ENCODE measurements around the gene WDR83.

DNA sequence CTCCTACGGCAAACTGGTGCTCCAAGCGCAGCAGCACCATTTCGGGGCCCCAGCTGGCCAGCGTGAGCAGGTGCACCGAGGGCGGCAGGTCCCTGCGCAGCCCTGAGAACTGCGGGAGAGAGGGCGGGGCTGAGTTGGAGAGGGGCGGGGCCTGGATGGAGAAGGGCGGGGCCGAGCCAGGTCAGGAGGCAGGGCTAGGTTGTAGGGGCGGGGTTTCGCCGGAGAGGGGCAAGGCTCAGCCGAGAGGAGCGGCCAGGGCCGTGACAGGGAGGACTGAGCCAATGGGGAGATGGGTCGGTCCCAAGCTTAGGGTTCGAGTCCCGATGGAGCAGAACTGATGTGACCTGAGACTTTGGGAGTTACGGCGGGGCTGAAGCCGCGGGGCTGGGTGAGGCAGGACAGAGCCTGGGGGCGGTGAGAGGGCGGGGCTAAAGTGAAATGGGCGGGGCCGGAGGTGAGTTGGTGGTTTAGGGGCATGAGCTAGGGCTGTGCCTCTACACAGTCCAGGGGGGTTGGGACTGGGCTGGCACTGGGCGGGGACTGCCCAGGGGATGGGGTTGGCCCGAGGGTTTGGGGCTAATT, 19.0 kb upstream of the WDR83 start:
- TF ChIP-seq, protein P1, sequence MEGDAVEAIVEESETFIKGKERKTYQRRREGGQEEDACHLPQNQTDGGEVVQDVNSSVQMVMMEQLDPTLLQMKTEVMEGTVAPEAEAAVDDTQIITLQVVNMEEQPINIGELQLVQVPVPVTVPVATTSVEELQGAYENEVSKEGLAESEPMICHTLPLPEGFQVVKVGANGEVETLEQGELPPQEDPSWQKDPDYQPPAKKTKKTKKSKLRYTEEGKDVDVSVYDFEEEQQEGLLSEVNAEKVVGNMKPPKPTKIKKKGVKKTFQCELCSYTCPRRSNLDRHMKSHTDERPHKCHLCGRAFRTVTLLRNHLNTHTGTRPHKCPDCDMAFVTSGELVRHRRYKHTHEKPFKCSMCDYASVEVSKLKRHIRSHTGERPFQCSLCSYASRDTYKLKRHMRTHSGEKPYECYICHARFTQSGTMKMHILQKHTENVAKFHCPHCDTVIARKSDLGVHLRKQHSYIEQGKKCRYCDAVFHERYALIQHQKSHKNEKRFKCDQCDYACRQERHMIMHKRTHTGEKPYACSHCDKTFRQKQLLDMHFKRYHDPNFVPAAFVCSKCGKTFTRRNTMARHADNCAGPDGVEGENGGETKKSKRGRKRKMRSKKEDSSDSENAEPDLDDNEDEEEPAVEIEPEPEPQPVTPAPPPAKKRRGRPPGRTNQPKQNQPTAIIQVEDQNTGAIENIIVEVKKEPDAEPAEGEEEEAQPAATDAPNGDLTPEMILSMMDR (IDR thresholded peaks at IDR 0.05; ENCODE audit: poor library complexity): no peak
- TF ChIP-seq EZH2 (IDR thresholded peaks at IDR 0.05; ENCODE audit: borderline replicate concordance): no peak
- no peak for TF ChIP-seq EZH2phosphoT487 (IDR thresholded peaks at IDR 0.05; ENCODE audit: low read depth, severe bottlenecking, unreplicated experiment)

Measured in hepatocyte (in vitro differentiated cells).